ENCODE measurements around the gene SCTR. TPM values are rescaled to one million over a fixed set of nuclear protein-coding genes. Genes with fewer than 3 reads are reported as not detected.

Gene SCTR
- total RNA-seq, 1 experiment from 2014 or later, result not detected

DNA sequence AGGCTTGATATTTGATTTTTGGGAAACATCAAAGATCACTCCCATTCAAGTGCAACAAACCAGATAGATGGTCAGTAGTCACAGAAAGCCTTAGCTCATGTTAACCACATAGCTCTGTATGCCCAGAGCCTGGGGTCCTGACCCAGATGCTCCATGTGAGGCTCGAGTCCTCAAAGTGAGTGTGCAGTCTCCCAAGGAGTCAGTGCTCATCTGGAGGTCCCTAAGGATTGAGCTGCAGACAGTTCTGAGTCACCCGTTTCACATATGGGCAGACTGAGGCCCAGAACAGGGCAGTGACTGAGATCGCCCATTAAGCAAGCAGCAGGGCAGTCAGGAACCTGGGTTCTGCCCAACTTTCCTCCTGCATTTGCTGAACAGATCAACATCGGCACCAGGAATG is 83.4 kb downstream of the SCTR start:
- Histone ChIP-seq H3K4me3 (no peak overlapping the region), H3K4me1 (replicated peaks; ENCODE audit: insufficient read depth) (no peaks in the 10 kb centered on the region), H3K79me2 (ENCODE audit: low read depth) (no peaks in the 10 kb centered on the region), H3K27me3 (ENCODE audit: insufficient read depth, low read depth) (no peaks in the 10 kb centered on the region; the same call in 1 of the 2 replicates), H3K9me2 (ENCODE audit: insufficient read depth) (no peaks in the 10 kb centered on the region), H3F3A (ENCODE audit: insufficient read depth, low read depth) (no peaks in the 10 kb centered on the region), H2AFZ (no peak overlapping the region), H3K27ac (no peak overlapping the region), H3K9me3 (ENCODE audit: insufficient read depth, low read depth) (no peaks in the 10 kb centered on the region), H3K36me3 (ENCODE audit: low read depth) (no peaks in the 10 kb centered on the region), H4K20me1 (ENCODE audit: insufficient read depth) (no peaks in the 10 kb centered on the region; the same call in 1 of the 2 replicates), H3K4me2 (no peak overlapping the region)
- no TSS peak for BruUV-seq (replicated peaks)
- ChIA-PET POLR2A (ENCODE audit: unreplicated experiment) (interaction anchor here (0.6 kb wide), 1 partner anchor 238 kb away, joined by 5 read pairs; the partner anchor contains the start of gene TMEM177), CTCF (no interaction called here)
- no peak for TF ChIP-seq CTCF (conservative IDR thresholded peaks at IDR 0.05)
- TF ChIP-seq EZH2 (IDR thresholded peaks at IDR 0.05; ENCODE audit: low read depth), result no peak
- intact Hi-C loops (cut with micrococcal nuclease; ENCODE audit: unreplicated experiment), result no loop called here
- no peak for DNase-seq

DNA sequence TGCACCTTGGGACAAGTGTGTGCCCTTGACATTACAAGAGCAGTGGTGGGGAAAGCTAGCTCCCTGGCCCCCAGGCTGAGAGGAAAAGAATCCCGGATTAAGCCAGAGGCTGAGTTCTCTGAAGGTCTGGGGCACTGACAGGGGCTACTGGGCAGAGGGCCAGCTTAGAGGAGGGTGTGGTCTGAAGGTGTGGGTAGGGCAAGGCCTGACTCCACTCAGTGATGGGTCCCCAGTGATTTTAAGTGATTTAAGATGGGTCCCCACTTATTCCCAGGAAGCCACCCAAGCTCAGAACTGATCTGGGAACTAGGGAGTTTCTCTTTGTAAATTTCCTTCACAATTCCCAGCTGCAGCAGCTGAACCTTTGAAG is 83.8 kb downstream of the SCTR start:
- no peaks in the 10 kb centered on the region for H3K4me1 ChIP-seq (replicated peaks; ENCODE audit: insufficient read depth)
- H3K79me2 ChIP-seq (ENCODE audit: low read depth), result no peaks in the 10 kb centered on the region
- H3K27me3 ChIP-seq (ENCODE audit: insufficient read depth, low read depth), result no peaks in the 10 kb centered on the region; the same call in 1 of the 2 replicates
- no peak overlapping the region for H3K4me3 ChIP-seq
- H3K9me3 ChIP-seq (ENCODE audit: insufficient read depth, low read depth), result no peaks in the 10 kb centered on the region
- intact Hi-C loops (cut with micrococcal nuclease; ENCODE audit: unreplicated experiment), result no loop called here
- ChIA-PET CTCF (no interaction called here), POLR2A (ENCODE audit: unreplicated experiment) (interaction anchor here (0.6 kb wide), 1 partner anchor 238 kb away, joined by 5 read pairs; the partner anchor contains the start of gene TMEM177)
- no peaks in the 10 kb centered on the region for H3K36me3 ChIP-seq (ENCODE audit: low read depth)
- H3F3A ChIP-seq (ENCODE audit: insufficient read depth, low read depth), result no peaks in the 10 kb centered on the region
- H3K27ac ChIP-seq, result no peak overlapping the region
- no peak for TF ChIP-seq EZH2 (IDR thresholded peaks at IDR 0.05; ENCODE audit: low read depth)
- TF ChIP-seq CTCF (conservative IDR thresholded peaks at IDR 0.05), result no peak
- DNase-seq, result no peak
- no peaks in the 10 kb centered on the region for H3K9me2 ChIP-seq (ENCODE audit: insufficient read depth)
- H3K4me2 ChIP-seq, result no peak overlapping the region
- no TSS peak for BruUV-seq (replicated peaks)
- H2AFZ ChIP-seq, result no peak overlapping the region
- H4K20me1 ChIP-seq (ENCODE audit: insufficient read depth), result no peaks in the 10 kb centered on the region

GRCh38 chr2:119439574-119440500 is 84.4 kb downstream of the SCTR start:
- DNase-seq, result no peak
- intact Hi-C loops (cut with micrococcal nuclease; ENCODE audit: unreplicated experiment), result no loop called here
- POLR2A ChIA-PET (ENCODE audit: unreplicated experiment), result interaction anchor here (0.6 kb wide), 1 partner anchor 239 kb away, joined by 5 read pairs; the partner anchor contains the start of gene TMEM177

More at GRCh38 chr2:119439574-119440500, 84.4 kb downstream of the SCTR start:
- H3K9me3 ChIP-seq (ENCODE audit: insufficient read depth, low read depth), result no peaks in the 10 kb centered on the region
- no peak overlapping the region for H3K4me2 ChIP-seq
- no peak overlapping the region for H3K27ac ChIP-seq
- no TSS peak for BruUV-seq (replicated peaks)
- CTCF ChIA-PET, result no interaction called here
- no peaks in the 10 kb centered on the region for H3K79me2 ChIP-seq (ENCODE audit: low read depth)
- no peaks in the 10 kb centered on the region for H4K20me1 ChIP-seq (ENCODE audit: insufficient read depth)
- TF ChIP-seq CTCF (conservative IDR thresholded peaks at IDR 0.05) (no peak), EZH2 (IDR thresholded peaks at IDR 0.05; ENCODE audit: low read depth) (no peak)
- H3K4me3 ChIP-seq, result no peak overlapping the region
- no peaks in the 10 kb centered on the region for H3K36me3 ChIP-seq (ENCODE audit: low read depth)
- no peaks in the 10 kb centered on the region for H3K9me2 ChIP-seq (ENCODE audit: insufficient read depth)
- H3F3A ChIP-seq (ENCODE audit: insufficient read depth, low read depth), result no peaks in the 10 kb centered on the region
- no peak overlapping the region for H2AFZ ChIP-seq
- H3K4me1 ChIP-seq (replicated peaks; ENCODE audit: insufficient read depth), result no peaks in the 10 kb centered on the region
- no peaks in the 10 kb centered on the region; the same call in 1 of the 2 replicates for H3K27me3 ChIP-seq (ENCODE audit: insufficient read depth, low read depth)

Measured in PC-9 (cell line).